ENCODE data around the gene MAP4K3.

The MAP4K3 gene

GRCh38 chr2:39240758-39241157 lies 196.3 kb downstream of the MAP4K3 start:
- DNase-seq, result no peak

- no peak for DNase-seq
Observed at GRCh38 chr2:39234754-39235153, 202.3 kb downstream of the MAP4K3 start.

- DNase-seq, result peak; percentile 25
Observed at GRCh38 chr2:39232141-39232540, 204.9 kb downstream of the MAP4K3 start.

DNA sequence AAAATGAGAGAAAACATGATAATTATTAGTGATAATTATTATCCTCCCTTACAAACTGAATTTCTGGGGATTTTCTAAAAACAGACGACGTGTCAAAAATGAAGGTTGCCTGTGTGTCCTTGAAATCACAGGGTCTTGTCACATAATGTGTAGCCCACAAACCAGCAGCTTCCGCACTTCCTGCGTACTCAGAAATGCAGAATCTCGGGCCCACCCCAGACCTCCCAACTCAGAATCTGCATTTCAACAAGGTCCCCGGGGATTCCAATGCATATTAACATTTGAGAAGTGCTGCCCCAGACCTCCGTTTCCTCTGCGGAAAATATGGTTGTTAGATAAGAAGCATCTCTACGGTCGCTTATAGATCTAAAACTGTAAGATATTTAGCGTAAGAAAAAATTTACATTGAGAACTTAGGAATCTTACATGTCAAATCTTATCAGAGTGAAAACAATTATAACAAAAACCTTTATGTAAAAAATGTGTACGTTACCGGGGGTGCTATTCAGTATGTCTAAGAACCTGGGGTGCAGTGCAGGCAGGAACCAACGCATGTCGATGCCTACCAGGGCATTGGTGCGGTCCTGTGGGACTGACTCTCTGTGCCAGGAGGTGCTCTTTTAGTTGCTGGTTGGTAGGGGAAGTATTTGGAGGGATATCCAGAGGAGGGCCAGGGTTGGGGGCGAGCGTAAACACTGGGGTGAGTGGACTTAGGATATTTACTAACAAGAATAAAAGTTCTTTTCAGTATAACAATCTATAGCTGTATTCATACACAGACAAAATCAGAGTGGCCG lies 208.5 kb downstream of the MAP4K3 start:
- DNase-seq, result no peak

- peak; percentile 61 for DNase-seq
Observed at GRCh38 chr2:39227628-39228412, 209.3 kb downstream of the MAP4K3 start.

DNA sequence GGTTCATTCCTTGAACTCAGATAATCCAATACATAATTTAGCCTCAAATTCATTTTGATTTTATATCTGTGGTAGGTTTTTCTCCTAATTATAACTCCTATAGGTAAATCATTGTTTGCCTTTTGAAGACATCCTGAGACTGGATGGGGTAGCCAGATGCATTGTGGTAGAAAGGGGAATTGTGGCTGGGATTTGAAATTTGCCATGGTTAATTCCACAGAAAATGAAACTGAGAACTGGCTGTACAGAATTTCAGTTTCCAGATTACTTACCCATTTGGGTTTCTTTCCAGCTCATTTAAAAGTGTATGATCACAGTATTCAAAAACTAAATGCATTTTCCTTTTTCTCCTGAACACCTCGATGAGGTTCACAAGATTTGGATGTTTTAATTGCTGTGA lies 211.5 kb downstream of the MAP4K3 start:
- DNase-seq, result no peak

- DNase-seq, result no peak
Observed at GRCh38 chr2:39223909-39224308, 213.2 kb downstream of the MAP4K3 start.

- no peak for DNase-seq
Observed at GRCh38 chr2:39221459-39221858, 215.6 kb downstream of the MAP4K3 start.

DNA sequence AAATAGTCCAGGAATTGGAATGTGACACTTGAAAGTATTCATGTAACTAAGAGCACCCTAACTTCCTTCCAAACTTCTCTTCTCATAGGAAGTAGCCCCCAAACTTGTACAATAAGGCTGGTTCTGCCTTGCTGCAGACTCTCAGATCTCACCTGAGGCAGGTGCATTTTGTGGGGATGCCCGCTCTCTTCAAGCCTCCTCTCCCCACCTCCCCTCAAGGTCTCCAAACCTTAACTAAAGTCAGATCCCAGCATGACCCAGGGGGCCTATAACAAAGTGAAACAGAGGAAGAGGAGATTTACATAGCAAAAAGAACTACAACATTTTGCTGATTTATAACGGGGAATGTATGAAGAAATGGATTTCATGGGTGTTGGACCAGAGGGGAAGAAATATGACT lies 216.9 kb downstream of the MAP4K3 start:
- DNase-seq, result no peak

- DNase-seq, result no peak
Observed at GRCh38 chr2:39218391-39218790, 218.7 kb downstream of the MAP4K3 start.

DNA sequence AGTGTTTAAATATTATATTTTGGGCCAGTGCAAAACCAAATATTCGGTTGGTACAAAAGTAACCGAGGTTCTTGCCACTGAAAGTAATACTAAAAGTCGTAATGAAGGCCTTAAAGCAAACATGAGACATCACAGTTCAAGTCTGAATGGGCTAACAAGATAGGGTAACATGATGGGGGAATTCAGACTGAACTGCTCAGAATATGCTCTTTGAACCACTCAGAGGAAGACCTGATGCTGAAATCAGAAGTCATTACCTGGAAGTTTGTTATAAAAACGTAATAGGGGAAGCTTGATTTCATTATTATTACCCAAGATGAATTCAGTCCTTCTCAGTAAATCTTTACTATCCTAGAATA lies 219.9 kb downstream of the MAP4K3 start:
- no peak for DNase-seq

DNA sequence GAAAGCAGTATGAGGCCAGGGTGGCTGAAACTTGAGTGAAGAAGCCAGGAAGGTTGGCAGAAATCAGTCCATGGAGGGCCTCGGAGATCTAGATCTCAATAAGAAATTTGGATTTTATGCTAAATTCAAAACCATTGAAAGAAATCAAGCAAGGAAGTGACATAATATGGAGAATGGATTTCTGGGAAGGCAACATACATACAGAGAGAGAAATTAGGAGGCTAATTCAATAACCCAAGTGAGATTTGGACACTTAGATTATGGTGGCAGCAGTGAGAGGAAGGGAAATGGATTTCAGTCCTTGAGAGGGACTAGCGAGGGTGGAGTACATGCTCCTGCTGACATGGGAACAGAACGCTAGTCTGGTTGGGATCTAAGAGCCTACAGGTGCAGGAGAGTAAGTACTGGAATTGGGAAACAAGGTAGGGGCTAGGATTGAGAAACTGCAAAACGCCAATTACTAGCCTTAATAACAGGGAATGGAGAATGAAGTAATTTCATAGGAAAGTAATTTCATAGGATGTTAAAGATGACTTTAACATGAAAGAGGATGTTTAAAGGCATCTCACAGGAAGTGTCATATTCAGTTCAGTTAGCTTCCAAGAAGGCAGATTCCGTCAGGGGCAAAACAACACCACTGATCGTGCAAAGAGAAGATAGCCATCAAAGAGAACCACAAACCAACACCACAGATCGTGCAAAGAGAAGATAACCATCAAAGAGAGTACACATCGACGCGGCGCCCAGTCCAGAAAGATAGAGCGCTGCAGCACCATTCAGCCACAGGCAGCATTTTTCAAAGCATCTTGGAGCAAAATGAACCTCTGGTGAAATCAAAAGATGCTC lies 220.5 kb downstream of the MAP4K3 start:
- no peak for DNase-seq

DNA sequence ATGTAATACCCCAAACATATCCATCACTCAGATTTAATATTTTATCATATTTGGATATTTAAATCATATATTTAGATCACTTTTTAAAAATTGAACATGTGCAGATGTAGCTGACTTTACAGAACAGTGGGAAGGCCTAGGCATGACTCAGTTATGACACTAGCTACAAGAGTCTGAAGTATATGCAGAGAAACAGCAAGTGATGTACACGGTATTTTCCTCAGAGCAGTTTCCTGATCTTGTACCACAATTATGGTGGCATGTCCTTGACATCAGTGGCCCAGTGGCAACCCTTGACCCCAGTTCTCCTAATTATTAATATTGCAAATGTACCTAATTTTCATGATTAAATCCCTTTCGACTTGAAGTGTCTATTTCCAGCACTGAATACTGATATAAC lies 221.5 kb downstream of the MAP4K3 start:
- no peak for DNase-seq

GRCh38 chr2:39213015-39213414 lies 224.1 kb downstream of the MAP4K3 start:
- no peak for DNase-seq

DNA sequence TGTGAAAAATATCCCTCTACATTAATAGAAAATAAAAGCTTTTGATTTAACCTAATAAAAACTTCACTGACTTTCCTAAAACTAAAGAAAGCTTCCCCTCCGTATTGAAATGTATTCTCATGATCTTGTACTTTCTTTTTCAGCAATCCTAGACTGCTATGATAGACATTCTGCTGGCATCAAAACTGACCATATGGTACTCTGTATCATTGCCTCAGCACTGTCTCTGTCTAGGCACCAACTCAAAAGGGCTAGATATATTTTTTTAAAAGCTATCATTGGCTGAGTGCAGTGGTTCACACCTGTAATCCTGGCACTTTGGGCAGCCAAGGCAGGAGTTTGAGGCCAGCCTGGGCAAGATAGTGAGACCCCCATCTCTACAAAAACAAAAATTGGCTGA lies 226.2 kb downstream of the MAP4K3 start:
- DNase-seq, result no peak

DNA sequence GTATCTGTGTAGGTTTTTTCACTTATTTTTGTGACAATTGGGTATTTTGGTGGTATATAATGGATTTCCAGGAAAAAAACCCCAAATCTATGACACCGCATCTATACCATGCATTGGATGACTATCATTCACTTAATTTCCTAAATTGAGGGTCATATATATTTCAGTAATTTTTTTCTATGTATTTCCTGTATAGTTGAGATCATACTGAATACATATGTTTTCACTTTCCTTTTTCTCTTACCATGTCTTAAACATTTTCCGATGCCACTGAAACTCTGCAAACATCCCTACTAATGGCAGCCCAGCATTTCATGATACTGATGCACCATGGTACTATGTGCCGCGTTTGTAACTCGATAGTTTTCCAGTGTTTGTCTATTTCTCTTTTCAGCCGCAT lies 233.7 kb downstream of the MAP4K3 start:
- DNase-seq, result no peak

DNA sequence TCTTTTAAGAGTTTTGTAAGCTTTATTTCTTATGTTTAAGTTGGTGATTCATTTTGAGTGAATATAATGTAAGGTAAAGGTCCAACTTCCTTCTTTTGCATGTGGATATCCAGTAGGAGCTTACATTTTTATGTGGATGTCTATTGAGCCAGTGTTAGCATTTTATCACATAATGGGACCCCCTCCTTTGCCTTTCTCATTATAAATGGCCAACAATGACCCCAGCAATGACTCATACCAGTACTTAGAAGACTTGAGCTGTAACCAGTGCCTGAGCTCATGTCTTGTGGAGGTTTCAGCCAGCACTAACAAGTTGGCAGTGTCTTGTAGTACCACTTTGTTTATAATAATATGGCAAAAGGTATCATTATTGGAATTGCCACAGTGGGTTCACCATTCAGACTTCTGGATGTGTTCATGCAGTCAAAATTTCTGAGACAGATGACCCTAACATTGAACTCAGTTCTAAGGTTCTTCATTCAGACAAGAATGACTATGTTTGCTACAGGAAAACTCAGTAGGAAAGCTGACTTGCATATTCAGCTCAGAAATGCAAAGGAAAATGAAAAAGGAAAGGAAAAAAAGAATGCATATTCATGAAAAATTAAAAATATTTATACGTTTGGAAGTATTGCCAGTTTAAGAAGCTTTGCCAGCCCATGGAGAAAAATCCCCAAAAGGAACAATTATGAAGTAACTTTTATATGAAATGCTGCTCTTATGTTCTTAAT lies 234.3 kb downstream of the MAP4K3 start:
- no peak for DNase-seq

Measured in fibroblast of skin of abdomen (primary cell).